ENCODE measurements around the gene HOXB13. TPM values are rescaled to one million over a fixed set of nuclear protein-coding genes. Genes with fewer than 3 reads are reported as not detected.
A peak's percentile ranks its signal among the peaks of the same experiment; 100 is the strongest.

The HOXB13 gene
- total RNA-seq, 1 experiment from 2014 or later, result 11.1 TPM

- H3K36me3 ChIP-seq (replicated peaks; ENCODE audit: control insufficient read depth, insufficient read depth, low read length), result no peaks in the 10 kb centered on the region
- no peak for DNase-seq
- peaks cover 99% of the 10 kb centered on the region for H3K27me3 ChIP-seq (ENCODE audit: control insufficient read depth, insufficient read depth, low read length)
- no peak overlapping the region for H3K4me3 ChIP-seq (ENCODE audit: insufficient read depth, low read depth, low read length)
These were observed 3.1 kb downstream of the HOXB13 start for GRCh38 chr17:48725288-48726064.

GRCh38 chr17:48725004-48725287, 3.6 kb downstream of the HOXB13 start:
- Histone ChIP-seq H3K36me3 (replicated peaks; ENCODE audit: control insufficient read depth, insufficient read depth, low read length) (no peaks in the 10 kb centered on the region), H3K27me3 (ENCODE audit: control insufficient read depth, insufficient read depth, low read length) (peaks cover 99% of the 10 kb centered on the region), H3K4me3 (ENCODE audit: insufficient read depth, low read depth, low read length) (no peak overlapping the region)
- no peak for DNase-seq

GRCh38 chr17:48724251-48725003, 4.1 kb downstream of the HOXB13 start:
- DNase-seq, result peak; percentile 81
- Histone ChIP-seq H3K4me3 (ENCODE audit: insufficient read depth, low read depth, low read length) (peak overlapping the region; percentile 20; the same call in 1 of the 2 replicates), H3K36me3 (replicated peaks; ENCODE audit: control insufficient read depth, insufficient read depth, low read length) (no peaks in the 10 kb centered on the region), H3K27me3 (ENCODE audit: control insufficient read depth, insufficient read depth, low read length) (peaks cover 98% of the 10 kb centered on the region)

GRCh38 chr17:48723423-48724250, 4.9 kb downstream of the HOXB13 start:
- no peaks in the 10 kb centered on the region for H3K36me3 ChIP-seq (replicated peaks; ENCODE audit: control insufficient read depth, insufficient read depth, low read length)
- H3K27me3 ChIP-seq (ENCODE audit: control insufficient read depth, insufficient read depth, low read length), result peaks cover 98% of the 10 kb centered on the region
- DNase-seq, result peak; percentile 80
- H3K4me3 ChIP-seq (ENCODE audit: insufficient read depth, low read depth, low read length), result peak overlapping the region; percentile 59

GRCh38 chr17:48722915-48723422, 5.6 kb downstream of the HOXB13 start, which contains the start of gene PRAC2:
TSS of gene PRAC2 (plus strand) at chr17:48723185. CDS start at chr17:48724411, 1,226 bp downstream.
- DNase-seq, result peak; percentile 80
- H3K4me3 ChIP-seq (ENCODE audit: insufficient read depth, low read depth, low read length), result peak within 1 kb of the TSS; percentile 59
- H3K27me3 ChIP-seq (ENCODE audit: control insufficient read depth, insufficient read depth, low read length), result peaks cover 98% of the 10 kb centered on the region
- H3K36me3 ChIP-seq (replicated peaks; ENCODE audit: control insufficient read depth, insufficient read depth, low read length), result no peaks in the 10 kb centered on the region

GRCh38 chr17:48722201-48722907, 6.2 kb downstream of the HOXB13 start, which contains the start of gene PRAC1:
TSS of gene PRAC1 (minus strand) at chr17:48722518. CDS start at chr17:48722392, 126 bp downstream.
- Histone ChIP-seq H3K27me3 (ENCODE audit: control insufficient read depth, insufficient read depth, low read length) (peaks cover 98% of the 10 kb centered on the region), H3K4me3 (ENCODE audit: insufficient read depth, low read depth, low read length) (peak within 1 kb of the TSS; percentile 59), H3K36me3 (replicated peaks; ENCODE audit: control insufficient read depth, insufficient read depth, low read length) (no peaks in the 10 kb centered on the region)
- DNase-seq, result no peak

- peak overlapping the region; percentile 59; the same call in 1 of the 2 replicates for H3K4me3 ChIP-seq (ENCODE audit: insufficient read depth, low read depth, low read length)
- no peaks in the 10 kb centered on the region for H3K36me3 ChIP-seq (replicated peaks; ENCODE audit: control insufficient read depth, insufficient read depth, low read length)
- DNase-seq, result no peak
- peaks cover 94% of the 10 kb centered on the region for H3K27me3 ChIP-seq (ENCODE audit: control insufficient read depth, insufficient read depth, low read length)
These were observed 7.5 kb downstream of the HOXB13 start for GRCh38 chr17:48721009-48721402.

GRCh38 chr17:48720266-48721008, 8.1 kb downstream of the HOXB13 start:
- H3K36me3 ChIP-seq (replicated peaks; ENCODE audit: control insufficient read depth, insufficient read depth, low read length), result no peaks in the 10 kb centered on the region
- no peak for DNase-seq
- peak overlapping the region; percentile 57; the same call in 1 of the 2 replicates for H3K4me3 ChIP-seq (ENCODE audit: insufficient read depth, low read depth, low read length)
- peaks cover 92% of the 10 kb centered on the region for H3K27me3 ChIP-seq (ENCODE audit: control insufficient read depth, insufficient read depth, low read length)

- no peaks in the 10 kb centered on the region for H3K36me3 ChIP-seq (replicated peaks; ENCODE audit: control insufficient read depth, insufficient read depth, low read length)
- H3K27me3 ChIP-seq (ENCODE audit: control insufficient read depth, insufficient read depth, low read length), result peaks cover 88% of the 10 kb centered on the region
- H3K4me3 ChIP-seq (ENCODE audit: insufficient read depth, low read depth, low read length), result peak overlapping the region; percentile 57; the same call in 1 of the 2 replicates
- DNase-seq, result peak; percentile 89
These were observed 8.8 kb downstream of the HOXB13 start for GRCh38 chr17:48719642-48720265.

GRCh38 chr17:48718761-48719641, 9.5 kb downstream of the HOXB13 start:
- peak; percentile 76 for DNase-seq
- Histone ChIP-seq H3K36me3 (replicated peaks; ENCODE audit: control insufficient read depth, insufficient read depth, low read length) (no peaks in the 10 kb centered on the region), H3K27me3 (ENCODE audit: control insufficient read depth, insufficient read depth, low read length) (peaks cover 81% of the 10 kb centered on the region), H3K4me3 (ENCODE audit: insufficient read depth, low read depth, low read length) (peak overlapping the region; percentile 57)

- DNase-seq, result no peak
- Histone ChIP-seq H3K27me3 (ENCODE audit: control insufficient read depth, insufficient read depth, low read length) (peaks cover 74% of the 10 kb centered on the region), H3K4me3 (ENCODE audit: insufficient read depth, low read depth, low read length) (peak overlapping the region; percentile 57), H3K36me3 (replicated peaks; ENCODE audit: control insufficient read depth, insufficient read depth, low read length) (no peaks in the 10 kb centered on the region)
These were observed 10.3 kb downstream of the HOXB13 start for GRCh38 chr17:48718227-48718760.
